ENCODE data around the gene C14orf119.

The C14orf119 gene

GRCh38 chr14:23109769-23110168 is 14.5 kb downstream of the C14orf119 start:
- DNase-seq (ENCODE audit: low spot score) = no peak

GRCh38 chr14:23110579-23111365 is 15.5 kb downstream of the C14orf119 start:
- no peak for DNase-seq (ENCODE audit: low spot score)

- DNase-seq (ENCODE audit: low spot score) = no peak
Observed at GRCh38 chr14:23112359-23113178, 17.3 kb downstream of the C14orf119 start.

GRCh38 chr14:23113431-23114119 is 18.3 kb downstream of the C14orf119 start:
- DNase-seq (ENCODE audit: low spot score) = no peak

GRCh38 chr14:23114120-23114458 is 18.8 kb downstream of the C14orf119 start:
- DNase-seq (ENCODE audit: low spot score) = no peak

GRCh38 chr14:23114669-23115038 is 19.3 kb downstream of the C14orf119 start:
- no peak for DNase-seq (ENCODE audit: low spot score)

- DNase-seq (ENCODE audit: low spot score) = no peak
Observed at GRCh38 chr14:23115039-23115731, 19.9 kb downstream of the C14orf119 start.

GRCh38 chr14:23115918-23116317 is 20.6 kb downstream of the C14orf119 start:
- no peak for DNase-seq (ENCODE audit: low spot score)

GRCh38 chr14:23117371-23118020 is 22.2 kb downstream of the C14orf119 start:
- DNase-seq (ENCODE audit: low spot score) = no peak

GRCh38 chr14:23118506-23119362 is 23.4 kb downstream of the C14orf119 start, which contains the start of gene CEBPE:
CEBPE (minus strand) TSS chr14:23119255; CDS start chr14:23119091, 164 bp downstream.
- no peak for DNase-seq (ENCODE audit: low spot score)

GRCh38 chr14:23119363-23120327 is 24.3 kb downstream of the C14orf119 start:
- no peak for DNase-seq (ENCODE audit: low spot score)

- peak; percentile 92 for DNase-seq (ENCODE audit: low spot score)
Observed at GRCh38 chr14:23120541-23121251, 25.4 kb downstream of the C14orf119 start.

- DNase-seq (ENCODE audit: low spot score) = no peak
Observed at GRCh38 chr14:23121361-23121771, 26.1 kb downstream of the C14orf119 start.

GRCh38 chr14:23122086-23122485 is 26.8 kb downstream of the C14orf119 start:
- no peak for DNase-seq (ENCODE audit: low spot score)

- DNase-seq (ENCODE audit: low spot score) = peak; percentile 63
Observed at GRCh38 chr14:23123419-23123818, 28.1 kb downstream of the C14orf119 start.

GRCh38 chr14:23124337-23124954 is 29.1 kb downstream of the C14orf119 start:
- DNase-seq (ENCODE audit: low spot score) = no peak

GRCh38 chr14:23125011-23125410 is 29.7 kb downstream of the C14orf119 start:
- no peak for DNase-seq (ENCODE audit: low spot score)

- DNase-seq (ENCODE audit: low spot score) = no peak
Observed at GRCh38 chr14:23125933-23126524, 30.7 kb downstream of the C14orf119 start.

All from D341Med (cell line).